Testis (tissue), 2 donors: ENCODE data around the gene PUS3.
"Not testable (repeated sequence)": the region's sequence is repeated elsewhere in the genome, so short reads cannot be mapped to it uniquely, and the experiment has no call there.

ENCODE experiments used
- POLR2A ChIP-seq: fragments of 450-650 bp; IDR thresholded peaks from one replicate; pipeline ENCODE4 v1.6.1; 2017; ENCODE audit warnings: antibody characterized with exemption, mild to moderate bottlenecking, moderate library complexity
- TF ChIP-seq, protein P1 (sequence below), 3 experiments: fragments of 450-650 bp in 2 of 3; fragments of 200-600 bp in 1 of 3; sonication (generic) in 1 of 3; IDR thresholded peaks; one replicate each; pipeline ENCODE4 v1.5.1; 2016 to 2019; ENCODE audit warnings: antibody characterized with exemption in 3 of 3, mild to moderate bottlenecking in 2 of 3, moderate library complexity in 1 of 3

DNA sequence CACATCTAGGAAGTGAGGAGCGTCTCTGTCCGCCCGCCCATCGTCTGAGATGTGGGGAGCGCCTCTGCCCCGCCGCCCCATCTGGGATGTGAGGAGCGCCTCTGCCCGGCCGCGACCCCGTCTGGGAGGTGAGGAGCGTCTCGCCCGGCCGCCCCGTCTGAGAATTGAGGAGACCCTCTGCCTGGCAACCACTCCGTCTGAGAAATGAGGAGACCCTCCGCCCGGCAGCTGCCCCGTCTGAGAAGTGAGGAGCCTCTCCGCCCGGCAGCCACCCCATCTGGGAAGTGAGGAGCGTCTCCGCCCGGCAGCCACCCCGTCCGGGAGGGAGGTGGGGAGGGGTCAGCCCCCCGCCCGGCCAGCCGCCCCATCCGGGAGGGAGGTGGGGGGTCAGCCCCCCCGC is 40.2 kb downstream of the PUS3 start:
- TF ChIP-seq, protein P1, sequence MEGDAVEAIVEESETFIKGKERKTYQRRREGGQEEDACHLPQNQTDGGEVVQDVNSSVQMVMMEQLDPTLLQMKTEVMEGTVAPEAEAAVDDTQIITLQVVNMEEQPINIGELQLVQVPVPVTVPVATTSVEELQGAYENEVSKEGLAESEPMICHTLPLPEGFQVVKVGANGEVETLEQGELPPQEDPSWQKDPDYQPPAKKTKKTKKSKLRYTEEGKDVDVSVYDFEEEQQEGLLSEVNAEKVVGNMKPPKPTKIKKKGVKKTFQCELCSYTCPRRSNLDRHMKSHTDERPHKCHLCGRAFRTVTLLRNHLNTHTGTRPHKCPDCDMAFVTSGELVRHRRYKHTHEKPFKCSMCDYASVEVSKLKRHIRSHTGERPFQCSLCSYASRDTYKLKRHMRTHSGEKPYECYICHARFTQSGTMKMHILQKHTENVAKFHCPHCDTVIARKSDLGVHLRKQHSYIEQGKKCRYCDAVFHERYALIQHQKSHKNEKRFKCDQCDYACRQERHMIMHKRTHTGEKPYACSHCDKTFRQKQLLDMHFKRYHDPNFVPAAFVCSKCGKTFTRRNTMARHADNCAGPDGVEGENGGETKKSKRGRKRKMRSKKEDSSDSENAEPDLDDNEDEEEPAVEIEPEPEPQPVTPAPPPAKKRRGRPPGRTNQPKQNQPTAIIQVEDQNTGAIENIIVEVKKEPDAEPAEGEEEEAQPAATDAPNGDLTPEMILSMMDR (IDR thresholded peaks at IDR 0.05), result not testable (repeated sequence)
- not testable (repeated sequence) for TF ChIP-seq POLR2A
